ENCODE measurements around the gene PXYLP1.
"Not testable (repeated sequence)": the region's sequence is repeated elsewhere in the genome, so short reads cannot be mapped to it uniquely, and the experiment has no call there.

The PXYLP1 gene

GRCh38 chr3:141313093-141313683 lies 81.6 kb downstream of the PXYLP1 start:
- FAIRE-seq = no peak
- no peak for DNase-seq (ENCODE audit: extremely low spot score, insufficient read length, low read depth)

DNA sequence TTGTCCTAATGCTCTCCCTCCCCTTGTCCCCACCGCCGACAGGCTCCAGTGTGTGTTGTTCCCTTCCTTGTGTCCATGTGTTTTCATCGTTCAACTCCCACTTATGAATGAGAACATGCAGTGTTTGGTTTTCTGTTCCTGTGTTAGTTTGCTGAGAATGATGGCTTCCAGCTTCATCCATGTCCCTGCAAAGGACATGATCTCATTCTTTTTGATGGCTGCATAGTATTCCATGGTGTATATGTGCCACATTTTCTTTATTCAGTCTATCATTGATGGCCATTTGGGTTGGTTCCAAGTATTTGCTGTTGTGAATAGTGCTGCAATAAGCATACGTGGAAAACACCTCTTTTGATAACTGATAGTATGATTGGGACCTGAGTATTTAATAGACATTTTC lies 82.8 kb downstream of the PXYLP1 start:
- FAIRE-seq = not testable (repeated sequence)

DNA sequence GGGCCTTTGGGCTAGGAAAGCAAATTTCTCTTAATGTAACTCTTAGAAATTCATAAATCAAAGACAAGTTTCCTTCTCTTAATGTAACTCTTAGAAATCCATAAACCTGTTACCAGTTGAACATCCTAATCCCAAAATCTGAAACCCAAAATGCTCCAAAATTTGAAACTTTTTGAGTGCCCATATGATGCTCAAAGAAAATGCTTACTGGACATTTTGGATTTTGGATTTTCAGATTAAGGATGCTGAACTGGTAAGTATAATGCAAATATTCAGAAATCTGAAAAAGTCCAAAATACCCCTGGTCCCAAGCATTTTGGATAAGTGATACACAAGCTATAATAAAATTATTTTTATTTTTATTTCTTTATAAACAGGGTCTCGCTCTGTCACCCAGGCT lies 85.2 kb downstream of the PXYLP1 start:
- FAIRE-seq (no peak), DNase-seq (ENCODE audit: extremely low spot score, insufficient read length, low read depth) (no peak)

More for the DNA sequence above, 82.8 kb downstream of the PXYLP1 start:
- DNase-seq (ENCODE audit: extremely low spot score, insufficient read length, low read depth) = not testable (repeated sequence)

GRCh38 chr3:141320399-141321108 lies 88.9 kb downstream of the PXYLP1 start:
- DNase-seq (ENCODE audit: extremely low spot score, insufficient read length, low read depth) (no peak), FAIRE-seq (peak; percentile 73)

DNA sequence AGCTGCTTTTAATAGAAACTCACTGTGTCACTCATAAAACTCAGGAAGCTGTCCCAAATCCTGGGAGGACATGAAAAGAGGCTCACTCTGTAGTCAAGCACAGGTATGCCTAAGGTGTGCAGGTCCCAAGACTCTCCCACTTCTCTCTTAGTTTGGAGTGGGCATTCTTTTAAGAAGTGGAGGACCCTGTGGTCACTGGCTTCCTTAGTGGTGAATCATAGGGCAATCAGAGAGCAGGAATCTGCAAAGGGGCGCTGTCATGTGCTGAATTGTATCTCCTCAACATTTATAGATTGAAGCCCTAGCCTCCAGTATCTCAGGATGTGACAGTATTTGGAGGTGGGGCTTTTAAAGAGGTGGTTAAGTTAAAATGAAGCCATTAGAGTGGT lies 89.5 kb downstream of the PXYLP1 start:
- FAIRE-seq (no peak), DNase-seq (ENCODE audit: extremely low spot score, insufficient read length, low read depth) (no peak)

- FAIRE-seq (no peak), DNase-seq (ENCODE audit: extremely low spot score, insufficient read length, low read depth) (no peak)
Measured at GRCh38 chr3:141323936-141324704, 92.5 kb downstream of the PXYLP1 start.

- no peak for DNase-seq (ENCODE audit: extremely low spot score, insufficient read length, low read depth)
- FAIRE-seq = no peak
Measured at GRCh38 chr3:141326123-141326522, 94.5 kb downstream of the PXYLP1 start.

- FAIRE-seq (no peak), DNase-seq (ENCODE audit: extremely low spot score, insufficient read length, low read depth) (no peak)
Measured at GRCh38 chr3:141326626-141327025, 95.0 kb downstream of the PXYLP1 start.

DNA sequence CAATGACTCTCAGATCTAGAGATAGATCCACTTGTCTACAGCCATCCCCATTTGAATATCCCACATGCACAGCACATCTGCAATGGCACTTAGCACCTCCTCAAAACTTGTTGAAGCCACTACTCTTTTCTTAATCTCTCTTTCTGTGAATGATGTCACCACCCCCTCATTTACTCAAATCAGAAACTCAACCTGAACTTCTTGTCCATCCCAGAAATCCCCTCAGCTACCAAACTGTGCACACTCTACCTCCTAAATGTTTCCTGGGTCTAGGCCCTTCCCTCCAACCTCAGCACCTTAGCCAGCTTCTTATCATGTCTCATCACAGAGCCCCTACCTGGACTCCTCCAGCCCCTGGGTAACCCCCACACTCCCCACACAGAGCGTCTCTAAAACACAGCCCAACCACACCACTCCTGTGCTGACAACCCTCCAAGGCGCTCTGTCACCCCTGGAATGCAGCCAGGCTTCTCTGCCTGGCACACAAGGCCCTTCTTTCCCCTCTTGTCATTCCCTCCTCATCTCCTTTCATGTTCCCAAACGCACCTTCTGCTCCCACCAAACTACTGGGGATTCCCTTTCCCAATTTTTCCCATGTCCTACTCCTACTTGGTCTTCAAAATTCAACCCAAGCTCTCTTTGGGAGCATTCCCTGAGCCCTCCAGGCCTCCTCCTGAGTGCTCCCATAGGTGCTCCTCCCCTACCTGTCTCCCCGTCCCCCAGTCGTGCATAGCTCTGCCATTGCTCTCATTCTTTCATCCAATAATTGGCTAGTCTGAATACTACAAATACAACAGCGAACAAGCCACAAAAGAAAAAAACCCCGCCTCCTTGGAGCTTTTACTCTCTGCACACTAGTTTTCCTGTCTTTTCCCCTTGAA lies 96.9 kb downstream of the PXYLP1 start:
- DNase-seq (ENCODE audit: extremely low spot score, insufficient read length, low read depth) (no peak), FAIRE-seq (peak; percentile 59)

GRCh38 chr3:141330235-141330634 lies 98.6 kb downstream of the PXYLP1 start:
- DNase-seq (ENCODE audit: extremely low spot score, insufficient read length, low read depth) (no peak), FAIRE-seq (no peak)

DNA sequence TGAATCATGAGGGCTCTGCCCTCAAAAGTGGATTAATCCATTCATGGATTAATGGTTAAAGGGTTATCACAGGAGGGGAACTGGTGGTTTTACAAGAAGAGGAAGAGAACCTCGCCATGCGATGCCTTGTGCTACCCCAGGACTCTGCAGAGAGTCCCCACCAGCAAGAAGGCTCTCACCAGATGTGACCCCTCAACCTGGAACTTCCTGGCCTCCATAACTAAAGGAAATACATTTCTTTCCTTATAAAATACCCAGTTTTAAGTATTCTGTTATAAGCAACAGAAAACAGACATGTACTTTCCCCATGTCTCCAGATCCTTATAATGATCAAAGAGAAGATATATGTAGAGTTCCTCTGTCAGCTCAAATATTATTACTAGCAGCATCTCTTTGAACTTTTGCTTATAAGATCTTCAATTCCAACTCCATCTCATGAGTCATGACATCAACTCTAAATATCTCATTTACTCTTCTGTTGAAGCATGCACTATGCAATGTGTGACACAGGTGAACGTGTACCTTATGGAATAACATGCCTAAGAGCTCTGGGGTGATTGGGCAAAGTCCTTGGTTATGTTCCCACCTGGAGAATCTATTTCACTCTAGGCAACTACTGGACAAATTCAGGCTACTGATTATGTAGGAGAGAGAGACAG lies 99.2 kb downstream of the PXYLP1 start:
- no peak for DNase-seq (ENCODE audit: extremely low spot score, insufficient read length, low read depth)
- no peak for FAIRE-seq

DNA sequence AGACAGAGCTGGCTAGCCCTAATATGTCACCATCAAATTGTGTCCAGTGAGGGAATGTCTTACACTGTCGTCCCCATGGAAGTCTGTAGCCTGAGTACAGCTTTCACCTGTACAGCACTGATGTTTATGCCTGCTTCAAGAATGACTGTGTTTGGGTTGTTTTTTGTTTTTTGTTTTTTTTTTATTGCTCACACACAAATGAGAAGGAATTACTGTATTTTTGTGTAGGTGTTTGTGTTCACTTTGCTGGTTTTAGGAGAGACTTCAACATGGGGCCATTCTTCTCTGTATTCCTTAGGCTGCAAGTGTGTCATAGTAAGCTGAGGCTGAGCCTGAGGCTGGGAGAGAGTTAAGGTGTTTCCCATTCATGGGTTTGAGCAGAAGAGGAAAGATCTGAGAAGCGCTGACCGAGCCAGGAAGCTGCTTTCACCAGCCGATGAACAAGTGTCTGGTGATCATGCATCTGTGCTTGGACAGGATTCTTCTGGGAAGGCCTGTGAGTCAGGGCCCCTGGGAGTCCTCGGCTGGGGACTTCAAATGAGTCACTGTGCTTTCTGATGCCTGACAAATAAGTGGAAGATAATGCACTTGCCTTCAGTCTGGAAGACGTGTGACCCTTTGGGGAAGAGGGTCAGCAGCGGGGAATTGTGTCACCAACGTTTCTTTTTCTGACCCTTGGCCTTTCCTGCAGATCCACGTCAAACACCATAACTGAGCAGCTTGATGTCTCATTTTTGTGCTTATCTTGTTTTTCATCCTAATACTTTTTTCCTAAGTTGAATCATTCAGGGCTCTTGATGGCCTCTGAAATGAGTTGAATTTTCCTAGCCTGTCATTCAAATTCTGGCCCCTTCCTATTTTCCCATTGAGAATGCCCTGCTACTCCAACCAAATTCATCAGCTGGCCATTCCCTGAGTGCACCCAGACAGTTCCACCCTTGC lies 100.0 kb downstream of the PXYLP1 start:
- FAIRE-seq (no peak), DNase-seq (ENCODE audit: extremely low spot score, insufficient read length, low read depth) (no peak)

GRCh38 chr3:141332416-141332815 lies 100.8 kb downstream of the PXYLP1 start:
- FAIRE-seq (no peak), DNase-seq (ENCODE audit: extremely low spot score, insufficient read length, low read depth) (no peak)

DNA sequence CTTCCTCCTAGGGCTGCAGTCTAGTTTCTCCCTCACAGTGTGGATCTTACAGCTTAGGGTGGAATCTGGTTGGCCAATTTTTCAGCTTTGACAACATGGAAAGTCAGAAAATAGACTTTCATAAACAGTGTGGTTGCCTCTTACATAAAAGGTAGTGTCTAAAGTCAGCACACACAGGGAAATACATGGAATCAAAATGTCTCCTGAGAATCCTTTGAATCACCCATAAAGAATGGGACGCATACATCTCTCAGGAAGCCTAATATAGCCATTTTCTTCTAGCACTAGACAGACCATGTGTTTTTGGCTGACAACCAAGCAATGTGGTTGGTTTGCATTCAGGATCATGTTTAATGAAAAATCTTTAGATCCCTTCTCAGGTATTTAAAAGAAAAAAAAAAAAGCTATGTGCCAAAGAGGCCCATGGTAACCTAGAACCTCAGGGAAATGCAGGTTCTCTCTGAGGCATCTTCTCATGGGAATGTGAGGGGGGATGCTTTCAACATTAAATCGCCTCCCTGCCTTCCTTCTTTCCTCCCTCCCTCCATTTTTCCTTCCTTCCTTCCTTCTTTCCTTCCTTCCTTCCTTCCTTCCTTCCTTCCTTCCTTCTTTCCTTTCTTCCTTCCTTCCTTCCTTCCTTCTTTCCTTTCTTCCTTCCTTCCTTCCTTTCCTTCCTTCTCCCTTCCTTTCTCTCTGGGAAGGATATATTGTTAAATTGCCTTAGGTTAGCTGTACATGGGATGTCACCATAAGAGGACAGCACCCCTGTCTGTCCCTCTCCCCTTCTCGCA lies 102.4 kb downstream of the PXYLP1 start:
- DNase-seq (ENCODE audit: extremely low spot score, insufficient read length, low read depth) (no peak), FAIRE-seq (no peak)

GRCh38 chr3:141334627-141335250 lies 103.1 kb downstream of the PXYLP1 start:
- FAIRE-seq = no peak
- no peak for DNase-seq (ENCODE audit: extremely low spot score, insufficient read length, low read depth)

GRCh38 chr3:141335531-141336061 lies 104.0 kb downstream of the PXYLP1 start:
- DNase-seq (ENCODE audit: extremely low spot score, insufficient read length, low read depth) (no peak), FAIRE-seq (no peak)
